HCT116 (cell line): ENCODE measurements around the gene RMDN3.

Source experiments
- CBX3 ChIP-seq: IDR thresholded peaks from 2 replicates; pipeline ENCODE4 v1.6.1; 2012; ENCODE audit warnings: low read depth
- CEBPB ChIP-seq: IDR thresholded peaks from 2 replicates; pipeline ENCODE4 v1.6.1; 2012; ENCODE audit warnings: low read depth
- EGR1 ChIP-seq: IDR thresholded peaks from 2 replicates; pipeline ENCODE4 v1.6.1; 2012; ENCODE audit warnings: low read depth
- ELF1 ChIP-seq: IDR thresholded peaks from 2 replicates; pipeline ENCODE4 v1.6.1; 2012; ENCODE audit warnings: low read depth, borderline replicate concordance
- EZH2 ChIP-seq: fragments of 200-600 bp; sonication (generic); IDR thresholded peaks from 2 replicates; pipeline ENCODE4 v1.6.1; 2017; ENCODE audit warnings: antibody characterized with exemption, mixed run types
- POLR2A ChIP-seq: IDR thresholded peaks from 2 replicates; pipeline ENCODE4 v1.7.0; 2011; ENCODE audit warnings: borderline replicate concordance; ENCODE audit not compliant: insufficient read depth, insufficient read length; ENCODE audit errors: extremely low read depth
- POLR2AphosphoS5 ChIP-seq: IDR thresholded peaks from 2 replicates; pipeline ENCODE4 v1.6.1; 2011; ENCODE audit warnings: mild to moderate bottlenecking, low read depth, low read length, moderate library complexity
- RAD21 ChIP-seq: IDR thresholded peaks from 2 replicates; pipeline ENCODE4 v1.6.1; 2012; ENCODE audit warnings: low read depth, mild to moderate bottlenecking
- SIN3A ChIP-seq: IDR thresholded peaks from 2 replicates; pipeline ENCODE4 v1.6.1; 2012; ENCODE audit warnings: low read depth
- SP1 ChIP-seq: IDR thresholded peaks from 2 replicates; pipeline ENCODE4 v1.6.1; 2012; ENCODE audit warnings: low read depth
- YY1 ChIP-seq: IDR thresholded peaks from 2 replicates; pipeline ENCODE4 v1.6.1; 2011; ENCODE audit warnings: low read length, low read depth, moderate library complexity, mild to moderate bottlenecking; ENCODE audit not compliant: insufficient replicate concordance; ENCODE audit errors: extremely low read depth
- TF ChIP-seq, protein P1 (sequence below), 3 experiments: fragments of 200-600 bp in 1 of 3; sonication (generic) in 1 of 3; IDR thresholded peaks in 2 of 3; conservative IDR thresholded peaks in 1 of 3; 2 replicates each; pipeline ENCODE4 v1.5.1; 2012 to 2017; ENCODE audit warnings: low read depth in 2 of 3, low read length in 2 of 3, antibody characterized with exemption in 1 of 3, borderline replicate concordance in 1 of 3, control low read depth in 1 of 3, mild to moderate bottlenecking in 1 of 3, mixed read lengths in 1 of 3, mixed run types in 1 of 3, moderate library complexity in 1 of 3; ENCODE audit not compliant: insufficient read depth in 1 of 3

DNA sequence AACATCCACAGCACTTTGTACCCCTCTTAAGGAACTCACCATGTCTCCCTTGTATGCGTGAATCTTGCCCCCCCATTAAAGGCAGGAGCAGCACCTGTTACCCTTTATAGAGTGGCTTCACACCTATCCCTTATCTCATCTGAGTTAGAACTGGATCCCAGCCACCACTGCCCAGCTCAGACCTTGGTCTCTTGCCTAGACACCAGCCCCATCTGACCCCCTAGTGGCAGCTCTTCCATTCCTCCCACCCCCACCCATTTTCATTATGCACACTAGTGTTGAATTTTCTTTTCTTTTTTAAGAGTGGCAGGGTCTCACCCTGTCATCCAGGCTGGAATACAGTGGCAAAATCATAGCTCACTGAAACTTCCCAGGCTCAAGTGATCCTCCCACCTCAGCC lies 48.6 kb upstream of the RMDN3 start:
- no peak for TF ChIP-seq EZH2
- no peak for TF ChIP-seq POLR2AphosphoS5
- TF ChIP-seq, protein P1, sequence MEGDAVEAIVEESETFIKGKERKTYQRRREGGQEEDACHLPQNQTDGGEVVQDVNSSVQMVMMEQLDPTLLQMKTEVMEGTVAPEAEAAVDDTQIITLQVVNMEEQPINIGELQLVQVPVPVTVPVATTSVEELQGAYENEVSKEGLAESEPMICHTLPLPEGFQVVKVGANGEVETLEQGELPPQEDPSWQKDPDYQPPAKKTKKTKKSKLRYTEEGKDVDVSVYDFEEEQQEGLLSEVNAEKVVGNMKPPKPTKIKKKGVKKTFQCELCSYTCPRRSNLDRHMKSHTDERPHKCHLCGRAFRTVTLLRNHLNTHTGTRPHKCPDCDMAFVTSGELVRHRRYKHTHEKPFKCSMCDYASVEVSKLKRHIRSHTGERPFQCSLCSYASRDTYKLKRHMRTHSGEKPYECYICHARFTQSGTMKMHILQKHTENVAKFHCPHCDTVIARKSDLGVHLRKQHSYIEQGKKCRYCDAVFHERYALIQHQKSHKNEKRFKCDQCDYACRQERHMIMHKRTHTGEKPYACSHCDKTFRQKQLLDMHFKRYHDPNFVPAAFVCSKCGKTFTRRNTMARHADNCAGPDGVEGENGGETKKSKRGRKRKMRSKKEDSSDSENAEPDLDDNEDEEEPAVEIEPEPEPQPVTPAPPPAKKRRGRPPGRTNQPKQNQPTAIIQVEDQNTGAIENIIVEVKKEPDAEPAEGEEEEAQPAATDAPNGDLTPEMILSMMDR (IDR thresholded peaks at IDR 0.05 in 2 of 3, conservative IDR thresholded peaks at IDR 0.05 in 1 of 3; ENCODE audit: borderline replicate concordance in 1 of 3, insufficient read depth in 1 of 3, low read depth in 2 of 3, low read length in 2 of 3): no peak
- TF ChIP-seq SP1: no peak
- TF ChIP-seq POLR2A: no peak
- TF ChIP-seq SIN3A: no peak
- no peak for TF ChIP-seq CEBPB
- TF ChIP-seq ELF1: no peak
- TF ChIP-seq CBX3: no peak
- TF ChIP-seq YY1: no peak
- no peak for TF ChIP-seq RAD21
- TF ChIP-seq EGR1: no peak
